Posterior cingulate gyrus (tissue), 11 donors: ENCODE data around the gene RNF14.

Source experiments
- DNase-seq, 10 donors: peaks; one replicate each; pipeline versions ENCODE4 v3.0.0 to v3.0.0-alpha.2; 2020 to 2021; ENCODE audit warnings: mixed read lengths in 3 of 10
- intact Hi-C: fragments of 100-400 bp; cut with DNase I; formaldehyde crosslinking; loops from one replicate; pipeline ENCODE4 v1.15.1; 2023

RNF14 gene

GRCh38 chr5:141969783-141970771, 1.2 kb downstream of the RNF14 start:
- no peak for DNase-seq
- intact Hi-C loops, result loop anchor here (10.0 kb wide), 1 partner anchor 155 kb away; no protein-coding TSS in a partner anchor

- DNase-seq, result no peak
- intact Hi-C loops, result no loop called here
Observed at GRCh38 chr5:141973871-141974595, 5.1 kb downstream of the RNF14 start.

- no peak for DNase-seq
Observed at GRCh38 chr5:141976176-141976575, 7.3 kb downstream of the RNF14 start.

GRCh38 chr5:141978389-141978788, 9.5 kb downstream of the RNF14 start:
- intact Hi-C loops, result no loop called here
- no peak for DNase-seq

More at GRCh38 chr5:141976176-141976575, 7.3 kb downstream of the RNF14 start:
- intact Hi-C loops, result no loop called here

GRCh38 chr5:141982626-141983025, 13.7 kb downstream of the RNF14 start:
- no peak for DNase-seq
- intact Hi-C loops, result no loop called here

- intact Hi-C loops, result no loop called here
- DNase-seq, result no peak
Observed at GRCh38 chr5:141986072-141986471, 17.2 kb downstream of the RNF14 start.

GRCh38 chr5:141989720-141990119, 20.8 kb downstream of the RNF14 start:
- intact Hi-C loops, result no loop called here
- no peak for DNase-seq

- DNase-seq, result peak in 5 of 10 donors; percentile 55 to 79 (median 69)
- intact Hi-C loops, result loop anchor here (1.0 kb wide), 1 partner anchor 149 kb away; no protein-coding TSS in a partner anchor
Observed at GRCh38 chr5:141992349-141992963, 23.6 kb downstream of the RNF14 start.

GRCh38 chr5:141994511-141995136, 25.7 kb downstream of the RNF14 start:
- intact Hi-C loops, result no loop called here
- DNase-seq, result no peak

GRCh38 chr5:141995656-141996055, 26.8 kb downstream of the RNF14 start:
- no peak for DNase-seq
- intact Hi-C loops, result no loop called here

GRCh38 chr5:141997358-141997960, 28.6 kb downstream of the RNF14 start:
- intact Hi-C loops, result no loop called here
- no peak for DNase-seq

GRCh38 chr5:142000173-142000572, 31.3 kb downstream of the RNF14 start:
- intact Hi-C loops, result no loop called here
- no peak for DNase-seq

- DNase-seq, result no peak
- intact Hi-C loops, result no loop called here
Observed at GRCh38 chr5:142000704-142001484, 32.0 kb downstream of the RNF14 start.

GRCh38 chr5:142003266-142003800, 34.4 kb downstream of the RNF14 start:
- DNase-seq, result no peak
- intact Hi-C loops, result no loop called here

- DNase-seq, result no peak
- intact Hi-C loops, result no loop called here
Observed at GRCh38 chr5:142006363-142007236, 37.7 kb downstream of the RNF14 start.

GRCh38 chr5:142007237-142007544, 38.3 kb downstream of the RNF14 start:
- DNase-seq, result no peak
- intact Hi-C loops, result no loop called here

GRCh38 chr5:142008813-142009212, 39.9 kb downstream of the RNF14 start:
- no peak for DNase-seq
- intact Hi-C loops, result no loop called here

- no peak for DNase-seq
- intact Hi-C loops, result no loop called here
Observed at GRCh38 chr5:142009886-142010285, 41.0 kb downstream of the RNF14 start.
